H1 (cell line): ENCODE results near the gene SEC63. TPM values are rescaled to one million over a fixed set of nuclear protein-coding genes. Genes with fewer than 3 reads are reported as not detected.

ENCODE experiments used
- CTCF ChIA-PET: fragments of 300-600 bp; sonication (Branson Sonifier 250); formaldehyde crosslinking; loops from one replicate; lab custom pipeline; 2021; ENCODE audit not compliant: partially characterized antibody; lab: Charles Lee
- POLR2A ChIA-PET: fragments of 300-600 bp; sonication (Branson Sonifier 250); formaldehyde crosslinking; loops from one replicate; lab custom pipeline; 2021; ENCODE audit warnings: inconsistent platforms; ENCODE audit not compliant: partially characterized antibody; lab: Charles Lee
- DNase-seq, 2 experiments: peaks; one replicate each; pipeline versions ENCODE4 v3.0.0 to v3.0.0-alpha.2; 2010 to 2022; ENCODE audit warnings: low spot score in 2 of 2, low read depth in 1 of 2, mixed read lengths in 1 of 2
- FAIRE-seq: peaks from 2 replicates; lab custom pipeline; 2011; peaks lifted over from hg19 to GRCh38; lab: Jason Lieb, UNC
- H2AFZ ChIP-seq: 2 replicates; pipeline ENCODE4 v1.8.1; 2012; ENCODE audit warnings: low read length, inconsistent platforms
- H2AK5ac ChIP-seq: 2 replicates; pipeline ENCODE4 v1.6.1; 2013; ENCODE audit warnings: low read depth, low read length
- H2BK120ac ChIP-seq: replicated peaks from 2 replicates; pipeline ENCODE3; 2013; ENCODE audit warnings: low read depth, low read length, inconsistent platforms
- H2BK12ac ChIP-seq: 2 replicates; pipeline ENCODE4 v1.6.1; 2013; ENCODE audit warnings: low read depth, low read length
- H2BK15ac ChIP-seq: 2 replicates; pipeline ENCODE4 v1.6.1; 2013; ENCODE audit warnings: low read length
- H2BK20ac ChIP-seq: 2 replicates; pipeline ENCODE4 v1.6.1; 2013; ENCODE audit warnings: low read length
- H2BK5ac ChIP-seq: 2 replicates; pipeline ENCODE4 v1.6.1; 2013; ENCODE audit warnings: low read depth, low read length
- H3K14ac ChIP-seq: 2 replicates; pipeline ENCODE4 v1.6.1; 2013; ENCODE audit warnings: inconsistent platforms; ENCODE audit not compliant: insufficient read length
- H3K18ac ChIP-seq: 2 replicates; pipeline ENCODE4 v1.6.1; 2013; ENCODE audit warnings: low read length; ENCODE audit errors: extremely low read depth
- H3K23ac ChIP-seq: 2 replicates; pipeline ENCODE4 v1.6.1; 2013; ENCODE audit warnings: inconsistent platforms; ENCODE audit not compliant: insufficient read length
- H3K23me2 ChIP-seq: 2 replicates; pipeline ENCODE4 v1.6.1; 2013; ENCODE audit warnings: low read depth, low read length
- H3K27ac ChIP-seq: 2 replicates; pipeline ENCODE4 v1.6.1; 2011; ENCODE audit warnings: low read depth, low read length, inconsistent platforms
- H3K27me3 ChIP-seq, 4 experiments: replicated peaks in 1 of 4; 1 replicate in 1 of 4; 2 replicates in 3 of 4; pipeline versions ENCODE4 v1.6.1 to v1.8.1; 2011 to 2013; ENCODE audit warnings: low read length in 3 of 4, mild to moderate bottlenecking in 3 of 4, inconsistent platforms in 2 of 4, mixed read lengths in 2 of 4, moderate library complexity in 1 of 4; ENCODE audit not compliant: control insufficient read depth in 3 of 4, insufficient read depth in 3 of 4; ENCODE audit errors: extremely low read depth in 1 of 4
- H3K36me3 ChIP-seq, 4 experiments: 2 replicates each; pipeline versions ENCODE4 v1.6.1 to v1.8.1; 2011 to 2013; ENCODE audit warnings: mild to moderate bottlenecking in 4 of 4, low read length in 3 of 4, moderate library complexity in 2 of 4, control low read depth in 1 of 4, inconsistent platforms in 1 of 4; ENCODE audit not compliant: insufficient read depth in 4 of 4, control insufficient read depth in 2 of 4
- H3K4ac ChIP-seq: replicated peaks from 2 replicates; pipeline ENCODE3; 2013; ENCODE audit warnings: low read length, low read depth, mixed read lengths, inconsistent platforms; ENCODE audit not compliant: insufficient read length
- H3K4me1 ChIP-seq, 4 experiments: replicated peaks in 1 of 4; 1 replicate in 1 of 4; 2 replicates in 3 of 4; pipeline versions ENCODE4 v1.6.1 to v1.8.1; 2011 to 2013; ENCODE audit warnings: low read length in 3 of 4, inconsistent platforms in 2 of 4, mixed read lengths in 1 of 4; ENCODE audit not compliant: insufficient read depth in 4 of 4, control insufficient read depth in 3 of 4
- H3K4me2 ChIP-seq, 2 experiments: 2 replicates each; pipeline versions ENCODE4 v1.6.1 to v1.8.1; 2011 to 2013; ENCODE audit warnings: low read depth in 2 of 2, low read length in 2 of 2, control low read depth in 1 of 2, inconsistent platforms in 1 of 2, mild to moderate bottlenecking in 1 of 2; ENCODE audit not compliant: insufficient read depth in 1 of 2
- H3K4me3 ChIP-seq, 4 experiments: fragments of 200-600, 300-600 bp in 1 of 4; sonication (generic), shearing (Covaris generic), sonication (Bioruptor Twin) in 1 of 4; 2 replicates each; pipeline versions ENCODE4 v1.5.1 to v1.8.1; 2011 to 2016; ENCODE audit warnings: low read length in 4 of 4, low read depth in 3 of 4, control low read depth in 2 of 4, inconsistent platforms in 2 of 4, mild to moderate bottlenecking in 2 of 4, mixed read lengths in 1 of 4, moderate library complexity in 1 of 4; ENCODE audit not compliant: insufficient read depth in 2 of 4; ENCODE audit errors: extremely low read depth in 1 of 4
- H3K56ac ChIP-seq: replicated peaks from 2 replicates; pipeline ENCODE3; 2013; ENCODE audit warnings: low read depth, mild to moderate bottlenecking, mixed read lengths, low read length, inconsistent platforms; ENCODE audit not compliant: insufficient read length
- H3K79me1 ChIP-seq: 2 replicates; pipeline ENCODE4 v1.6.1; 2013; ENCODE audit warnings: low read depth, low read length, control low read depth
- H3K79me2 ChIP-seq, 2 experiments: 2 replicates each; pipeline versions ENCODE4 v1.6.1 to v1.8.1; 2012 to 2013; ENCODE audit warnings: low read length in 2 of 2, mild to moderate bottlenecking in 2 of 2, inconsistent platforms in 1 of 2; ENCODE audit not compliant: insufficient read depth in 2 of 2, control insufficient read depth in 1 of 2
- H3K9ac ChIP-seq, 4 experiments: replicated peaks in 1 of 4; 1 replicate in 1 of 4; 2 replicates in 3 of 4; pipeline versions ENCODE4 v1.6.1 to v1.8.1; 2011 to 2013; ENCODE audit warnings: low read depth in 3 of 4, low read length in 3 of 4, control low read depth in 2 of 4, mild to moderate bottlenecking in 2 of 4, moderate library complexity in 2 of 4, inconsistent platforms in 1 of 4; ENCODE audit errors: extremely low read depth in 1 of 4
- H3K9me3 ChIP-seq, 2 experiments: 2 replicates each; pipeline versions ENCODE4 v1.6.1 to v1.8.1; 2012 to 2013; ENCODE audit warnings: mild to moderate bottlenecking in 2 of 2, moderate library complexity in 2 of 2, control low read depth in 1 of 2, inconsistent platforms in 1 of 2, low read depth in 1 of 2, low read length in 1 of 2, mixed read lengths in 1 of 2; ENCODE audit not compliant: insufficient read depth in 2 of 2
- H4K20me1 ChIP-seq, 2 experiments: replicated peaks in 1 of 2; 2 replicates each; pipeline versions ENCODE3 to v1.8.1; 2011 to 2013; ENCODE audit warnings: inconsistent platforms in 2 of 2, low read length in 2 of 2, mild to moderate bottlenecking in 1 of 2; ENCODE audit not compliant: insufficient read depth in 2 of 2, control insufficient read depth in 1 of 2
- H4K5ac ChIP-seq: 2 replicates; pipeline ENCODE4 v1.6.1; 2013; ENCODE audit warnings: low read length, low read depth, mixed read lengths, inconsistent platforms; ENCODE audit not compliant: insufficient read length
- H4K8ac ChIP-seq: 2 replicates; pipeline ENCODE4 v1.8.0; 2013; ENCODE audit warnings: mild to moderate bottlenecking, moderate library complexity, low read length, inconsistent platforms; ENCODE audit not compliant: insufficient read depth; ENCODE audit errors: extremely low read depth
- H4K91ac ChIP-seq: replicated peaks from 2 replicates; pipeline ENCODE3; 2013; ENCODE audit warnings: low read length, mixed read lengths, inconsistent platforms; ENCODE audit not compliant: insufficient read length
- CTBP2 ChIP-seq: IDR thresholded peaks from 2 replicates; pipeline ENCODE4 v1.7.0; 2011; ENCODE audit warnings: borderline replicate concordance, mild to moderate bottlenecking, moderate library complexity, mixed read lengths, low read length; ENCODE audit not compliant: insufficient read depth, insufficient read length
- EGR1 ChIP-seq: IDR thresholded peaks from 2 replicates; pipeline ENCODE4 v1.6.1; 2011; ENCODE audit warnings: low read depth, low read length, borderline replicate concordance
- KDM5A ChIP-seq: fragments of 200-600 bp; IDR thresholded peaks from 2 replicates; pipeline ENCODE4 v1.7.1; 2012; ENCODE audit warnings: mild to moderate bottlenecking, low read length, inconsistent platforms, mixed read lengths
- NRF1 ChIP-seq: IDR thresholded peaks from 2 replicates; pipeline ENCODE4 v1.6.1; 2011; ENCODE audit warnings: mild to moderate bottlenecking, low read depth, low read length, improper control_type of control experiment
- PHF8 ChIP-seq: fragments of 200-600 bp; sonication (generic); conservative IDR thresholded peaks from 2 replicates; pipeline ENCODE4 v1.7.1; 2012; ENCODE audit warnings: low read depth, mild to moderate bottlenecking, inconsistent platforms, low read length, moderate library complexity
- POLR2A ChIP-seq, 2 experiments: IDR thresholded peaks; 1 replicate in 1 of 2; 2 replicates in 1 of 2; pipeline ENCODE4 v1.6.1; 2011; ENCODE audit warnings: low read depth in 2 of 2, low read length in 2 of 2, mild to moderate bottlenecking in 2 of 2; ENCODE audit errors: control extremely low read depth in 1 of 2
- TAF1 ChIP-seq: IDR thresholded peaks from 2 replicates; pipeline ENCODE4 v1.6.1; 2011; ENCODE audit warnings: mild to moderate bottlenecking, low read depth, low read length
- WGBS, 2 experiments: shearing (Covaris generic) in 1 of 2; methylation state at CpG; one replicate each; pipeline versions ENCODE4 v1.1.6 to v1.1.7; 2013 to 2015; ENCODE audit warnings: low lambda C conversion rate in 2 of 2, mixed read lengths in 2 of 2, inconsistent platforms in 1 of 2, low coverage in 1 of 2, missing lambda C conversion rate in 1 of 2; ENCODE audit not compliant: insufficient replicate concordance in 2 of 2, insufficient coverage in 1 of 2, insufficient read length in 1 of 2; ENCODE audit errors: extremely low coverage in 1 of 2, missing lambda C conversion rate in 1 of 2; 5-methylcytosine and 5-hydroxymethylcytosine counted together
- polyA plus RNA-seq, 7 experiments: library from polyadenylated mRNA; depleted of rRNA in 3 of 7; stranded (reverse) in 5 of 7; unstranded in 2 of 7; fragments of >200 nt in 5 of 7; fragments of 200-250 nt in 2 of 7; gene quantifications; 1 replicate in 5 of 7; 2 replicates in 1 of 7; 4 replicates in 1 of 7; pipeline versions ENCODE4 v1.2.1 to v1.2.3, GENCODE V29; 2011 to 2013; ENCODE audit warnings: missing spikeins in 2 of 7, mixed read lengths in 2 of 7
- total RNA-seq: library from RNA; stranded (reverse); fragmentation: NEBNext Ultra II Directional; extraction: Animal tissue kit (Norgen Biotek cat#: 25700); gene quantifications from 2 replicates; pipeline ENCODE4 v1.2.1, GENCODE V29; 2021
- TF ChIP-seq, protein P1 (sequence below): IDR thresholded peaks from 2 replicates; pipeline ENCODE4 v1.6.1; 2011; ENCODE audit warnings: low read depth, mild to moderate bottlenecking, low read length; ENCODE audit not compliant: insufficient read depth

The SEC63 gene
- total and polyA plus RNA-seq, 2 of the 8 experiments (the other 6 are each of a cell fraction or from before 2014, with no cell fraction given), result 17.3 to 121 TPM

- no peak overlapping the region for H4K91ac ChIP-seq
- H2AK5ac ChIP-seq, result no peak overlapping the region
- no peaks in the 10 kb centered on the region for H3K23me2 ChIP-seq
- H3K9me3 ChIP-seq, result no peaks in the 10 kb centered on the region
- no peak overlapping the region for H2BK120ac ChIP-seq
- 88% methylated on average over 2 of the region's 2 CpGs; no CpG with 5 or more reads in 1 of the 2 experiments for WGBS, 2 experiments
- no peak overlapping the region for H4K8ac ChIP-seq
- no peak overlapping the region for H3K14ac ChIP-seq
- H3K4me3 ChIP-seq, result no peak overlapping the region
- no peak overlapping the region for H2BK15ac ChIP-seq
- ChIA-PET POLR2A (no interaction called here), CTCF (interaction anchor here (0.6 to 2.0 kb wide), 4 partner anchors 12 to 110 kb away, joined by 3 to 14 read pairs (median 6); no protein-coding TSS in a partner anchor)
- FAIRE-seq, result no peak
- no peak overlapping the region for H3K56ac ChIP-seq
- peaks cover 0 to 6% (median 1%) of the 10 kb centered on the region in 4 experiments; a peak in 3 of 7 replicates for H3K4me1 ChIP-seq
- H3K4ac ChIP-seq, result no peak overlapping the region
- no peak overlapping the region for H3K4me2 ChIP-seq
- H3K27ac ChIP-seq, result no peak overlapping the region
- H4K5ac ChIP-seq, result no peak overlapping the region
- no peak overlapping the region for H2AFZ ChIP-seq
- H4K20me1 ChIP-seq, result no peaks in the 10 kb centered on the region
- H3K18ac ChIP-seq, result no peak overlapping the region
- no peak overlapping the region for H2BK12ac ChIP-seq
- H3K9ac ChIP-seq, result no peak overlapping the region
- TF ChIP-seq NRF1 (no peak), TAF1 (no peak), PHF8 (no peak), CTBP2 (no peak), EGR1 (no peak), POLR2A (IDR thresholded peaks at IDR 0.05; ENCODE audit: control extremely low read depth in 1 of 2, low read depth in 2 of 2, low read length in 2 of 2) (no peak), KDM5A (no peak)
- TF ChIP-seq, protein P1, sequence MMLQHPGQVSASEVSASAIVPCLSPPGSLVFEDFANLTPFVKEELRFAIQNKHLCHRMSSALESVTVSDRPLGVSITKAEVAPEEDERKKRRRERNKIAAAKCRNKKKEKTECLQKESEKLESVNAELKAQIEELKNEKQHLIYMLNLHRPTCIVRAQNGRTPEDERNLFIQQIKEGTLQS, result no peak
- DNase-seq, result peak in 1 of 2 experiments; percentile 27
- H3K36me3 ChIP-seq, result no peaks in the 10 kb centered on the region
- no peak overlapping the region for H2BK5ac ChIP-seq
- no peaks in the 10 kb centered on the region for H3K79me1 ChIP-seq
- H3K23ac ChIP-seq, result no peak overlapping the region
- H3K27me3 ChIP-seq, result no peaks in the 10 kb centered on the region
- H2BK20ac ChIP-seq, result no peak overlapping the region
- no peaks in the 10 kb centered on the region for H3K79me2 ChIP-seq
These were observed 138.8 kb downstream of the SEC63 start for GRCh38 chr6:107819217-107819616.
